HepG2 (cell line): ENCODE results near the gene CMIP. TPM values are rescaled to one million over a fixed set of nuclear protein-coding genes. Genes with fewer than 3 reads are reported as not detected.
A peak's percentile ranks its signal among the peaks of the same experiment; 100 is the strongest.

Source experiments
- ETV6 ChIP-seq: sonication (generic); formaldehyde crosslinking; conservative IDR thresholded peaks from 2 replicates; pipeline ENCODE4 v1.4.0; 2020; ENCODE audit warnings: missing genetic modification reagents
- GLI4 ChIP-seq: sonication (generic); formaldehyde crosslinking; IDR thresholded peaks from 2 replicates; pipeline ENCODE4 v1.5.1; 2020; ENCODE audit warnings: missing genetic modification reagents, mild to moderate bottlenecking, moderate library complexity, borderline replicate concordance
- GPN1 ChIP-seq: sonication (generic); formaldehyde crosslinking; IDR thresholded peaks from 2 replicates; pipeline ENCODE4 v1.5.1; 2020; ENCODE audit warnings: missing genetic modification reagents, borderline replicate concordance
- HDAC6 ChIP-seq: fragments of 200-600 bp; sonication (generic); IDR thresholded peaks from 2 replicates; pipeline ENCODE4 v1.7.0; 2017; ENCODE audit warnings: mild to moderate bottlenecking, antibody characterized with exemption, low read length, low read depth
- HHEX ChIP-seq: IDR thresholded peaks from 2 replicates; pipeline ENCODE4 v1.6.1; 2016; ENCODE audit warnings: control low read depth
- MXD4 ChIP-seq: IDR thresholded peaks from 2 replicates; pipeline ENCODE4 v1.6.1; 2016; ENCODE audit warnings: mild to moderate bottlenecking, missing biosample characterization, missing genetic modification reagents
- NAIF1 ChIP-seq: sonication (generic); formaldehyde crosslinking; IDR thresholded peaks from 2 replicates; pipeline ENCODE4 v1.5.0; 2020; ENCODE audit warnings: mild to moderate bottlenecking, missing genetic modification reagents, borderline replicate concordance
- NCOA2 ChIP-seq: sonication (generic); formaldehyde crosslinking; IDR thresholded peaks from 2 replicates; pipeline ENCODE4 v1.8.0; 2022; ENCODE audit warnings: inconsistent platforms
- NFRKB ChIP-seq: fragments of 450-650 bp; IDR thresholded peaks from 2 replicates; pipeline ENCODE4 v1.6.1; 2017
- PCBP2 ChIP-seq: fragments of 200-400 bp; formaldehyde crosslinking; optimal IDR thresholded peaks from 2 replicates; pipeline ENCODE3; 2018; ENCODE audit warnings: low read length, low read depth; ENCODE audit not compliant: poor library complexity, severe bottlenecking
- POGZ ChIP-seq: sonication (generic); formaldehyde crosslinking; IDR thresholded peaks from 2 replicates; pipeline ENCODE4 v1.4.0; 2020; ENCODE audit warnings: mild to moderate bottlenecking, missing genetic modification reagents
- RARA ChIP-seq: IDR thresholded peaks from 2 replicates; pipeline ENCODE4 v1.6.1; 2016; ENCODE audit warnings: missing genetic modification reagents, missing compliant biosample characterization
- RBAK ChIP-seq: sonication (generic); formaldehyde crosslinking; IDR thresholded peaks from 2 replicates; pipeline ENCODE4 v1.5.1; 2020; ENCODE audit warnings: mild to moderate bottlenecking, missing genetic modification reagents
- TRIM24 ChIP-seq: sonication (generic); formaldehyde crosslinking; IDR thresholded peaks from 2 replicates; pipeline ENCODE4 v1.8.0; 2022; ENCODE audit warnings: mild to moderate bottlenecking, missing genetic modification reagents
- ZNF333 ChIP-seq: sonication (generic); formaldehyde crosslinking; IDR thresholded peaks from 2 replicates; pipeline ENCODE4 v1.4.0; 2020; ENCODE audit warnings: mild to moderate bottlenecking, missing genetic modification reagents, borderline replicate concordance
- ZNF382 ChIP-seq: sonication (generic); formaldehyde crosslinking; IDR thresholded peaks from 2 replicates; pipeline ENCODE4 v1.5.0; 2020; ENCODE audit warnings: missing genetic modification reagents, mild to moderate bottlenecking, borderline replicate concordance
- ZNF607 ChIP-seq: sonication (generic); formaldehyde crosslinking; IDR thresholded peaks from 2 replicates; pipeline ENCODE4 v1.5.1; 2020; ENCODE audit warnings: missing genetic modification reagents, mild to moderate bottlenecking, borderline replicate concordance
- ZNF773 ChIP-seq: sonication (generic); formaldehyde crosslinking; IDR thresholded peaks from 2 replicates; pipeline ENCODE4 v1.4.0; 2020; ENCODE audit warnings: missing genetic modification reagents, borderline replicate concordance
- polyA plus RNA-seq, 8 experiments: library from polyadenylated mRNA; depleted of rRNA in 3 of 8; stranded (reverse) in 7 of 8; unstranded in 1 of 8; fragments of >200 nt; fragmentation: Illumina TruSeq in 4 of 8; extraction: Trizol in 4 of 8; gene quantifications; 2 replicates each; pipeline versions ENCODE4 v1.2.1 to v1.2.3, GENCODE V29; 2011 to 2016; ENCODE audit warnings: low read depth in 4 of 8, missing spikeins in 1 of 8, mixed read lengths in 1 of 8; ENCODE audit not compliant: insufficient read depth in 1 of 8
- total RNA-seq, 5 experiments: library from RNA; depleted of rRNA; stranded (reverse); fragments of >200 nt; fragmentation: Illumina TruSeq; extraction: Trizol; gene quantifications; 2 replicates each; pipeline ENCODE4 v1.2.3, GENCODE V29; 2016; ENCODE audit warnings: low read depth in 1 of 5
- TF ChIP-seq, protein P1 (sequence below): sonication (generic); formaldehyde crosslinking; IDR thresholded peaks from 2 replicates; pipeline ENCODE4 v1.9.0; 2021; ENCODE audit warnings: missing genetic modification reagents, mild to moderate bottlenecking, borderline replicate concordance
- TF ChIP-seq, protein P2 (sequence below): sonication (generic); formaldehyde crosslinking; IDR thresholded peaks from 2 replicates; pipeline ENCODE4 v1.5.1; 2020; ENCODE audit warnings: missing genetic modification reagents, mild to moderate bottlenecking, borderline replicate concordance
- TF ChIP-seq, protein P3 (sequence below): sonication (generic); formaldehyde crosslinking; IDR thresholded peaks from 2 replicates; pipeline ENCODE4 v1.4.0; 2020; ENCODE audit warnings: missing genetic modification reagents
- TF ChIP-seq, protein P4 (sequence below): sonication (generic); formaldehyde crosslinking; IDR thresholded peaks from 2 replicates; pipeline ENCODE4 v1.5.0; 2020; ENCODE audit warnings: mild to moderate bottlenecking, low read depth, missing genetic modification reagents, borderline replicate concordance

Gene CMIP
- total and polyA plus RNA-seq, 2 of the 13 experiments (the other 11 are each of a cell fraction or from before 2014, with no cell fraction given), result 10.9 to 18.1 TPM

DNA sequence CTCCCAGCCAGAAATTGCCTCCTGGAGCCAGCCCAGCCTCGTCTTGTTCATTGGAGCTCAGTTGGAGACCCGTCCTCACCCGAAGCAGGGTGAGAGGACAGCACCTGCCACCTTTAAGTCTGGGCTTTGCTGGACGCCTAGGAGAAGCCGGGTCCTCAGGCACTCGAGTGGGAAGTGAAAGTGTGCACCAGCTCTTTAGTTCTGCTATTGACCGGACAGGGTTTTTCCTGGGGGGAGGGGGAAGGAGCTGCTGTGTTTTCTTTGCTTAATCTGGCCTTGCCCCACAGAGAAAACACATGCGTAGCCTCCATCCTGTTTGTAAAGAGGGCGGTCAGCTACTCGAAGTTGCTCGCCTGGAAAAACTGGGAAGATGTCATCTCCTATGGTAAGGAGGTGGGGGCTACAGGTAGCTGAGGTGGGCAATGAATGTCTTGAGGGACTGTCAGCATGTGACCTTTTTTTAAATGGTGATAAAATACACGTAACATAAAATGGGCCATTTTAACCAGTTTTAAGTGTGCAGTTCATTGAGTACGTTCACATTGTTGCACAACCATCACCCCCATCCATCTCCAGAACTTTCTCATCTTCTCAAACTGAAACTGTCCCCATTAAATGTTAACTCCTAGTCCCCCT is 34.4 kb downstream of the CMIP start (continued):
- TF ChIP-seq PCBP2 (no peak), RBAK (CRISPR knock-in tag) (no peak), GLI4 (CRISPR knock-in tag) (no peak), GPN1 (CRISPR knock-in tag) (no peak), MXD4 (CRISPR knock-in tag) (no peak), NFRKB (no peak), HDAC6 (no peak), RARA (peak; percentile 17; the same call in 1 of the 2 replicates), ZNF333 (CRISPR knock-in tag) (no peak), ZNF607 (CRISPR knock-in tag) (peak; percentile 43; the same call in 1 of the 2 replicates), TRIM24 (CRISPR knock-in tag) (no peak), ZNF773 (CRISPR knock-in tag) (no peak), NAIF1 (no peak), NCOA2 (CRISPR knock-in tag) (no peak), HHEX (no peak), ZNF382 (no peak), ETV6 (no peak), POGZ (CRISPR knock-in tag) (0 out of 2 replicates have a peak, but pooled peaks have one; percentile 16)
- TF ChIP-seq, protein P1, sequence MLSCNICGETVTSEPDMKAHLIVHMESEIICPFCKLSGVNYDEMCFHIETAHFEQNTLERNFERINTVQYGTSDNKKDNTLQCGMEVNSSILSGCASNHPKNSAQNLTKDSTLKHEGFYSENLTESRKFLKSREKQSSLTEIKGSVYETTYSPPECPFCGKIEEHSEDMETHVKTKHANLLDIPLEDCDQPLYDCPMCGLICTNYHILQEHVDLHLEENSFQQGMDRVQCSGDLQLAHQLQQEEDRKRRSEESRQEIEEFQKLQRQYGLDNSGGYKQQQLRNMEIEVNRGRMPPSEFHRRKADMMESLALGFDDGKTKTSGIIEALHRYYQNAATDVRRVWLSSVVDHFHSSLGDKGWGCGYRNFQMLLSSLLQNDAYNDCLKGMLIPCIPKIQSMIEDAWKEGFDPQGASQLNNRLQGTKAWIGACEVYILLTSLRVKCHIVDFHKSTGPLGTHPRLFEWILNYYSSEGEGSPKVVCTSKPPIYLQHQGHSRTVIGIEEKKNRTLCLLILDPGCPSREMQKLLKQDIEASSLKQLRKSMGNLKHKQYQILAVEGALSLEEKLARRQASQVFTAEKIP (CRISPR knock-in tag), result no peak
- TF ChIP-seq, protein P2, sequence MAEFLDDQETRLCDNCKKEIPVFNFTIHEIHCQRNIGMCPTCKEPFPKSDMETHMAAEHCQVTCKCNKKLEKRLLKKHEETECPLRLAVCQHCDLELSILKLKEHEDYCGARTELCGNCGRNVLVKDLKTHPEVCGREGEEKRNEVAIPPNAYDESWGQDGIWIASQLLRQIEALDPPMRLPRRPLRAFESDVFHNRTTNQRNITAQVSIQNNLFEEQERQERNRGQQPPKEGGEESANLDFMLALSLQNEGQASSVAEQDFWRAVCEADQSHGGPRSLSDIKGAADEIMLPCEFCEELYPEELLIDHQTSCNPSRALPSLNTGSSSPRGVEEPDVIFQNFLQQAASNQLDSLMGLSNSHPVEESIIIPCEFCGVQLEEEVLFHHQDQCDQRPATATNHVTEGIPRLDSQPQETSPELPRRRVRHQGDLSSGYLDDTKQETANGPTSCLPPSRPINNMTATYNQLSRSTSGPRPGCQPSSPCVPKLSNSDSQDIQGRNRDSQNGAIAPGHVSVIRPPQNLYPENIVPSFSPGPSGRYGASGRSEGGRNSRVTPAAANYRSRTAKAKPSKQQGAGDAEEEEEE (CRISPR knock-in tag), result no peak
- TF ChIP-seq, protein P3, sequence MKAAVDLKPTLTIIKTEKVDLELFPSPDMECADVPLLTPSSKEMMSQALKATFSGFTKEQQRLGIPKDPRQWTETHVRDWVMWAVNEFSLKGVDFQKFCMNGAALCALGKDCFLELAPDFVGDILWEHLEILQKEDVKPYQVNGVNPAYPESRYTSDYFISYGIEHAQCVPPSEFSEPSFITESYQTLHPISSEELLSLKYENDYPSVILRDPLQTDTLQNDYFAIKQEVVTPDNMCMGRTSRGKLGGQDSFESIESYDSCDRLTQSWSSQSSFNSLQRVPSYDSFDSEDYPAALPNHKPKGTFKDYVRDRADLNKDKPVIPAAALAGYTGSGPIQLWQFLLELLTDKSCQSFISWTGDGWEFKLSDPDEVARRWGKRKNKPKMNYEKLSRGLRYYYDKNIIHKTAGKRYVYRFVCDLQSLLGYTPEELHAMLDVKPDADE (CRISPR knock-in tag), result no peak
- TF ChIP-seq, protein P4, sequence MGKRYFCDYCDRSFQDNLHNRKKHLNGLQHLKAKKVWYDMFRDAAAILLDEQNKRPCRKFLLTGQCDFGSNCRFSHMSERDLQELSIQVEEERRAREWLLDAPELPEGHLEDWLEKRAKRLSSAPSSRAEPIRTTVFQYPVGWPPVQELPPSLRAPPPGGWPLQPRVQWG, result no peak
